ENCODE results near the gene DCDC1.
"Not testable (repeated sequence)": the region's sequence is repeated elsewhere in the genome, so short reads cannot be mapped to it uniquely, and the experiment has no call there.

The DCDC1 gene

GRCh38 chr11:30990625-30991296 is 378.8 kb downstream of the DCDC1 start:
- no peak for DNase-seq (ENCODE audit: low spot score)

GRCh38 chr11:30987819-30988218 is 381.7 kb downstream of the DCDC1 start:
- DNase-seq (ENCODE audit: low spot score), result no peak

- DNase-seq (ENCODE audit: low spot score), result no peak
Observed at GRCh38 chr11:30985536-30985935, 384.0 kb downstream of the DCDC1 start.

GRCh38 chr11:30984827-30985226 is 384.7 kb downstream of the DCDC1 start:
- no peak for DNase-seq (ENCODE audit: low spot score)

- DNase-seq (ENCODE audit: low spot score), result no peak
Observed at GRCh38 chr11:30984442-30984816, 385.1 kb downstream of the DCDC1 start.

- DNase-seq (ENCODE audit: low spot score), result no peak
Observed at GRCh38 chr11:30983776-30984441, 385.6 kb downstream of the DCDC1 start.

- no peak for DNase-seq (ENCODE audit: low spot score)
Observed at GRCh38 chr11:30983143-30983542, 386.4 kb downstream of the DCDC1 start.

GRCh38 chr11:30967579-30967978 is 402.0 kb downstream of the DCDC1 start:
- no peak for DNase-seq (ENCODE audit: low spot score)

GRCh38 chr11:30960387-30960992 is 409.0 kb downstream of the DCDC1 start:
- peak; percentile 35 for DNase-seq (ENCODE audit: low spot score)

GRCh38 chr11:30956751-30957150 is 412.8 kb downstream of the DCDC1 start:
- DNase-seq (ENCODE audit: low spot score), result no peak

GRCh38 chr11:30949838-30950237 is 419.7 kb downstream of the DCDC1 start:
- DNase-seq (ENCODE audit: low spot score), result no peak

- not testable (repeated sequence) for DNase-seq (ENCODE audit: low spot score)
Observed at GRCh38 chr11:30947715-30948114, 421.8 kb downstream of the DCDC1 start.

- DNase-seq (ENCODE audit: low spot score), result no peak
Observed at GRCh38 chr11:30938810-30939209, 430.7 kb downstream of the DCDC1 start.

GRCh38 chr11:30938171-30938570 is 431.4 kb downstream of the DCDC1 start:
- no peak for DNase-seq (ENCODE audit: low spot score)

- no peak for DNase-seq (ENCODE audit: low spot score)
Observed at GRCh38 chr11:30936491-30936890, 433.0 kb downstream of the DCDC1 start.

GRCh38 chr11:30935861-30936260 is 433.7 kb downstream of the DCDC1 start:
- DNase-seq (ENCODE audit: low spot score), result no peak

- no peak for DNase-seq (ENCODE audit: low spot score)
Observed at GRCh38 chr11:30926130-30926529, 443.4 kb downstream of the DCDC1 start.

GRCh38 chr11:30921811-30922210 is 447.7 kb downstream of the DCDC1 start:
- no peak for DNase-seq (ENCODE audit: low spot score)

GRCh38 chr11:30919389-30920152 is 450.0 kb downstream of the DCDC1 start:
- DNase-seq (ENCODE audit: low spot score), result no peak

- DNase-seq (ENCODE audit: low spot score), result peak; percentile 49
Observed at GRCh38 chr11:30917859-30918478, 451.6 kb downstream of the DCDC1 start.

- no peak for DNase-seq (ENCODE audit: low spot score)
Observed at GRCh38 chr11:30917266-30917665, 452.3 kb downstream of the DCDC1 start.

GRCh38 chr11:30916764-30917163 is 452.8 kb downstream of the DCDC1 start:
- no peak for DNase-seq (ENCODE audit: low spot score)
